Measurements from ENCODE around the gene PLPP4. TPM values are rescaled to one million over a fixed set of nuclear protein-coding genes. Genes with fewer than 3 reads are reported as not detected.

Gene PLPP4
- total RNA-seq, 1 experiment from 2014 or later, result not detected

- Histone ChIP-seq H3K79me1 (ENCODE audit: insufficient read depth, low read depth, low read length, poor library complexity, severe bottlenecking) (no peaks in the 10 kb centered on the region), H3K14ac (ENCODE audit: insufficient read depth, low read length) (no peak overlapping the region), H3K9ac (ENCODE audit: extremely low read depth, insufficient read length, low read length) (no peak overlapping the region), H2BK5ac (ENCODE audit: insufficient read length, low read length) (no peak overlapping the region), H3K27me3 (ENCODE audit: insufficient read depth, low read length) (no peaks in the 10 kb centered on the region), H2BK20ac (ENCODE audit: low read depth, low read length, poor library complexity, severe bottlenecking) (no peak overlapping the region), H2BK120ac (ENCODE audit: low read depth, low read length, poor library complexity, severe bottlenecking) (no peak overlapping the region), H3K4me1 (ENCODE audit: insufficient read depth, low read length) (no peaks in the 10 kb centered on the region), H3K9me3 (ENCODE audit: control insufficient read depth, low read depth, low read length) (no peaks in the 10 kb centered on the region), H3K23ac (ENCODE audit: insufficient read length, low read depth, low read length) (no peak overlapping the region), H2BK12ac (ENCODE audit: insufficient read length, low read depth, low read length) (no peak overlapping the region), H4K8ac (replicated peaks; ENCODE audit: insufficient read length, low read depth, low read length) (no peak overlapping the region), H2AFZ (ENCODE audit: low read length) (no peak overlapping the region), H3T11ph (ENCODE audit: low read length) (no peak overlapping the region), H4K5ac (ENCODE audit: insufficient read length, low read depth, low read length) (no peak overlapping the region), H4K20me1 (ENCODE audit: control insufficient read depth, insufficient read depth, insufficient read length) (no peaks in the 10 kb centered on the region), H3K56ac (ENCODE audit: insufficient read length, low read depth, low read length) (no peak overlapping the region), H3K4ac (ENCODE audit: low read depth, low read length) (no peak overlapping the region), H3K4me2 (ENCODE audit: insufficient read depth, insufficient read length, low read length) (no peak overlapping the region), H3K18ac (ENCODE audit: insufficient read length, low read depth, low read length) (no peak overlapping the region), H3K23me2 (ENCODE audit: insufficient read length, low read depth, low read length, poor library complexity, severe bottlenecking) (no peaks in the 10 kb centered on the region), H2AK5ac (ENCODE audit: insufficient read length, low read length) (no peak overlapping the region), H4K91ac (ENCODE audit: insufficient read length, low read depth, low read length) (no peak overlapping the region), H2BK15ac (ENCODE audit: low read depth, low read length) (no peak overlapping the region), H3K27ac (ENCODE audit: insufficient read length, low read depth, low read length) (no peak overlapping the region), H3K79me2 (ENCODE audit: insufficient read depth, low read length) (no peaks in the 10 kb centered on the region)
- Mint-ChIP-seq H3K36me3 (ENCODE audit: insufficient read depth in 1 of 3, low read depth in 3 of 3) (no peaks in the 10 kb centered on the region), H3K9me3 (no peaks in the 10 kb centered on the region), H3K4me3 (no peak overlapping the region), H3K4me1 (no peaks in the 10 kb centered on the region), H3K27ac (no peak overlapping the region), H3K27me3 (ENCODE audit: low read depth) (no peaks in the 10 kb centered on the region)
- no CpG with 5 or more reads among the region's 9 CpGs for WGBS (ENCODE audit: extremely low coverage, insufficient read length, low lambda C conversion rate)
- TF ChIP-seq CTCF (conservative IDR thresholded peaks at IDR 0.05), result no peak
- DNase-seq, result no peak
Observed at GRCh38 chr10:120562956-120563355, 105.9 kb downstream of the PLPP4 start.

Data from H9 (cell line).